ENCODE results near the gene LPP. TPM values are rescaled to one million over a fixed set of nuclear protein-coding genes. Genes with fewer than 3 reads are reported as not detected.

LPP gene
- total RNA-seq, 4 donors from 2014 or later: 56.0 to 65.7 (median 58.1) TPM

- Histone ChIP-seq H3K27ac (peak overlapping the region in 1 of 4 donors; percentile 6), H3K27me3 (no peaks in the 10 kb centered on the region), H3K9me3 (no peaks in the 10 kb centered on the region), H3K4me3 (no peak overlapping the region), H3K36me3 (no peaks in the 10 kb centered on the region), H3K4me1 (peaks cover 26 to 42% of the 10 kb centered on the region in 2 donors)
- ATAC-seq (no peak), DNase-seq (no peak)
- intact Hi-C loops (cut with DNase I; ENCODE audit: low total_unique reads) (loop anchor here (5.0 kb wide), 1 partner anchor 79 kb away; no protein-coding TSS in a partner anchor), in situ Hi-C loops (cut with MboI; ENCODE audit: low sequenced_read_pairs in 4 of 4) (loop anchor here in 2 of 4 donors (10.0 to 25.0 kb wide), 2 partner anchors 268 to 949 kb away; partner anchors contain the start of gene BCL6 (in 1 of the 2))
- TF ChIP-seq POLR2A (IDR thresholded peaks at IDR 0.05) (no peak), CTCF (IDR thresholded peaks at IDR 0.05 in 4 of 5, conservative IDR thresholded peaks at IDR 0.05 in 1 of 5) (no peak)
Measured at GRCh38 chr3:188686324-188686723, 532.4 kb downstream of the LPP start.

GRCh38 chr3:188687389-188687788 lies 533.4 kb downstream of the LPP start:
- peak in 1 of 2 donors; percentile 27 for DNase-seq
- ATAC-seq: peak in 1 of 2 donors; percentile 19
- H3K4me3 ChIP-seq: no peak overlapping the region
- H3K27me3 ChIP-seq: no peaks in the 10 kb centered on the region
- in situ Hi-C loops (cut with MboI; ENCODE audit: low sequenced_read_pairs in 4 of 4) (loop anchor here in 2 of 4 donors (10.0 to 25.0 kb wide), 2 partner anchors 267 to 950 kb away; partner anchors contain the start of gene BCL6 (in 1 of the 2)), intact Hi-C loops (cut with DNase I; ENCODE audit: low total_unique reads) (loop anchor here (5.0 kb wide), 1 partner anchor 80 kb away; no protein-coding TSS in a partner anchor)
- no peaks in the 10 kb centered on the region for H3K9me3 ChIP-seq
- peak overlapping the region in 1 of 4 donors; percentile 6 for H3K27ac ChIP-seq
- H3K4me1 ChIP-seq: peaks cover 18 to 38% of the 10 kb centered on the region in 2 donors
- no peak for TF ChIP-seq CTCF (IDR thresholded peaks at IDR 0.05 in 4 of 5, conservative IDR thresholded peaks at IDR 0.05 in 1 of 5)
- no peak for TF ChIP-seq POLR2A (IDR thresholded peaks at IDR 0.05)
- H3K36me3 ChIP-seq: no peaks in the 10 kb centered on the region

GRCh38 chr3:188689101-188689574 lies 535.2 kb downstream of the LPP start:
- TF ChIP-seq POLR2A (IDR thresholded peaks at IDR 0.05) (no peak), CTCF (IDR thresholded peaks at IDR 0.05 in 4 of 5, conservative IDR thresholded peaks at IDR 0.05 in 1 of 5) (no peak)
- peak overlapping the region; percentile 4 to 50 (median 6) for H3K27ac ChIP-seq
- H3K4me1 ChIP-seq: peaks cover 5 to 28% of the 10 kb centered on the region in 2 donors
- intact Hi-C loops (cut with DNase I; ENCODE audit: low total_unique reads) (loop anchor here (5.0 kb wide), 1 partner anchor 82 kb away; no protein-coding TSS in a partner anchor), in situ Hi-C loops (cut with MboI; ENCODE audit: low sequenced_read_pairs in 4 of 4) (loop anchor here in 2 of 4 donors (10.0 to 25.0 kb wide), 2 partner anchors 266 to 952 kb away; partner anchors contain the start of gene BCL6 (in 1 of the 2))
- H3K36me3 ChIP-seq: no peaks in the 10 kb centered on the region
- H3K9me3 ChIP-seq: no peaks in the 10 kb centered on the region
- DNase-seq (no peak), ATAC-seq (peak; percentile 63 to 68)
- no peak overlapping the region for H3K4me3 ChIP-seq
- no peaks in the 10 kb centered on the region for H3K27me3 ChIP-seq

- no peak overlapping the region for H3K27ac ChIP-seq
- DNase-seq: no peak
- intact Hi-C loops (cut with DNase I; ENCODE audit: low total_unique reads) (no loop called here), in situ Hi-C loops (cut with MboI; ENCODE audit: low sequenced_read_pairs in 4 of 4) (loop anchor here in 1 of 4 donors (25.0 kb wide), 1 partner anchor 953 kb away; the partner anchor contains the start of gene BCL6)
- H3K4me1 ChIP-seq: peaks cover 5 to 23% of the 10 kb centered on the region in 2 donors
- H3K36me3 ChIP-seq: no peaks in the 10 kb centered on the region
- no peaks in the 10 kb centered on the region for H3K9me3 ChIP-seq
- H3K4me3 ChIP-seq: no peak overlapping the region
- no peaks in the 10 kb centered on the region for H3K27me3 ChIP-seq
- TF ChIP-seq CTCF (IDR thresholded peaks at IDR 0.05 in 4 of 5, conservative IDR thresholded peaks at IDR 0.05 in 1 of 5) (no peak), POLR2A (IDR thresholded peaks at IDR 0.05) (no peak)
- ATAC-seq: no peak
Measured at GRCh38 chr3:188690064-188690463, 536.1 kb downstream of the LPP start.

Data from gastrocnemius medialis (tissue), 4 donors.